Naive B cell (primary cell): ENCODE data around the gene RNF133. TPM values are rescaled to one million over a fixed set of nuclear protein-coding genes. Genes with fewer than 3 reads are reported as not detected.
"Not testable (repeated sequence)": the region's sequence is repeated elsewhere in the genome, so short reads cannot be mapped to it uniquely, and the experiment has no call there.

Experiments used
- ATAC-seq, 2 donors: fragments of 150-1000 bp; cut with Tn5 transposase; 2 replicates each; pipeline ENCODE4 v1.10.0; 2021; ENCODE audit warnings: low read depth in 2 of 2, mild to moderate bottlenecking in 2 of 2, moderate library complexity in 2 of 2
- DNase-seq: peaks from one replicate; pipeline ENCODE4 v3.0.0; 2022
- H3K27ac Mint-ChIP-seq, 6 donors: one replicate each; pipeline ENCODE4 v1.8.0; 2020 to 2022; ENCODE audit warnings: mild to moderate bottlenecking in 6 of 6, mixed read lengths in 6 of 6, moderate library complexity in 5 of 6, inconsistent platforms in 2 of 6
- H3K27me3 Mint-ChIP-seq, 3 donors: one replicate each; pipeline ENCODE4 v1.8.0; 2021 to 2022; ENCODE audit warnings: mixed read lengths in 3 of 3, mild to moderate bottlenecking in 1 of 3
- H3K36me3 Mint-ChIP-seq, 2 donors: one replicate each; pipeline ENCODE4 v1.8.0; 2020 to 2022; ENCODE audit warnings: mixed read lengths in 2 of 2, inconsistent platforms in 1 of 2, mild to moderate bottlenecking in 1 of 2
- H3K4me1 Mint-ChIP-seq, 3 donors: one replicate each; pipeline ENCODE4 v1.8.0; 2020 to 2022; ENCODE audit warnings: mixed read lengths in 3 of 3, inconsistent platforms in 1 of 3, mild to moderate bottlenecking in 1 of 3, moderate library complexity in 1 of 3
- H3K4me3 Mint-ChIP-seq, 8 donors: one replicate each; pipeline ENCODE4 v1.8.0; 2020 to 2022; ENCODE audit warnings: mild to moderate bottlenecking in 8 of 8, mixed read lengths in 8 of 8, moderate library complexity in 8 of 8, inconsistent platforms in 2 of 8
- H3K9me3 Mint-ChIP-seq, 7 donors: one replicate each; pipeline ENCODE4 v1.8.0; 2020 to 2022; ENCODE audit warnings: mixed read lengths in 7 of 7, mild to moderate bottlenecking in 5 of 7, inconsistent platforms in 2 of 7, moderate library complexity in 1 of 7
- polyA plus RNA-seq, 6 donors: library from polyadenylated mRNA; unstranded; fragments of 300-500 nt; fragmentation: Illumina TruSeq; gene quantifications; one replicate each; pipeline ENCODE4 v1.2.3, GENCODE V29; 2021; ENCODE audit warnings: low read depth in 6 of 6

The RNF133 gene
- polyA plus RNA-seq, 6 donors from 2014 or later, result not detected

- not testable (repeated sequence) for ATAC-seq
These were observed 17.7 kb downstream of the RNF133 start for GRCh38 chr7:122681186-122681585.

GRCh38 chr7:122679813-122680212 lies 19.1 kb downstream of the RNF133 start:
- Mint-ChIP-seq H3K36me3 (no peaks in the 10 kb centered on the region), H3K27me3 (no peaks in the 10 kb centered on the region), H3K4me1 (no peaks in the 10 kb centered on the region), H3K9me3 (peaks cover 0 to 15% (median 6%) of the 10 kb centered on the region in 7 donors), H3K27ac (no peak overlapping the region), H3K4me3 (no peak overlapping the region)
- no peak for ATAC-seq
- DNase-seq, result no peak

More at GRCh38 chr7:122681186-122681585, 17.7 kb downstream of the RNF133 start:
- H3K4me1 Mint-ChIP-seq, H3K27me3 Mint-ChIP-seq, H3K36me3 Mint-ChIP-seq, H3K4me3 Mint-ChIP-seq, H3K27ac Mint-ChIP-seq, DNase-seq: not testable (repeated sequence)
- H3K9me3 Mint-ChIP-seq, result peaks cover 0 to 15% (median 6%) of the 10 kb centered on the region in 7 donors

DNA sequence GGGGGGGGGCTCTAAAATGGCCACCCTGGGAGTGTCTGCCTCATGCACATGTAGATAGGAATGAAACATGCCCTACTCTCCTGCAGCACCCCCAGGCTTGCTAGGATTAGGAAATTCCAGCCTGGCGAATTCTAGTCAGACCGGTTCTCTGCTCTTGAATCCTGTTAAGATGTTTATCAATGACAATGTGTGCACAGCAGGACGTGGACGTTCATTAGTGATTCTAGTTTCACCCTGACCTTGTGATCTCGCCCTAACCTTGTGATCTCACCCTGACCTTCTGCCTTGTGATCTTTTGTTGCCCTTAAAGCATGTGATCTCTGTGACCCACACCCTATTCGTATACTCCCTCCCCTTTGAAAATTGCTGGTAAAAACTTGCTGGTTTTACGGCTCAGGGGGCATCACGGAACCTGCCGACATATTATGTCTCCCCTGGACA lies 19.6 kb downstream of the RNF133 start:
- H3K4me1 Mint-ChIP-seq, H3K27me3 Mint-ChIP-seq, H3K36me3 Mint-ChIP-seq, DNase-seq, H3K4me3 Mint-ChIP-seq, H3K27ac Mint-ChIP-seq, ATAC-seq: not testable (repeated sequence)
- peaks cover 0 to 15% (median 7%) of the 10 kb centered on the region in 7 donors for H3K9me3 Mint-ChIP-seq

GRCh38 chr7:122677149-122677548 lies 21.8 kb downstream of the RNF133 start:
- peaks cover 0 to 15% (median 8%) of the 10 kb centered on the region in 7 donors for H3K9me3 Mint-ChIP-seq
- H3K4me3 Mint-ChIP-seq, result no peak overlapping the region
- no peaks in the 10 kb centered on the region for H3K36me3 Mint-ChIP-seq

GRCh38 chr7:122676466-122676865 lies 22.5 kb downstream of the RNF133 start:
- Mint-ChIP-seq H3K4me3 (no peak overlapping the region), H3K4me1 (no peaks in the 10 kb centered on the region), H3K9me3 (peaks cover 0 to 15% (median 6%) of the 10 kb centered on the region in 7 donors), H3K36me3 (no peaks in the 10 kb centered on the region), H3K27ac (no peak overlapping the region), H3K27me3 (no peaks in the 10 kb centered on the region)
- no peak for ATAC-seq
- DNase-seq, result no peak

More at GRCh38 chr7:122677149-122677548, 21.8 kb downstream of the RNF133 start:
- Mint-ChIP-seq H3K4me1 (no peaks in the 10 kb centered on the region), H3K27ac (no peak overlapping the region), H3K27me3 (no peaks in the 10 kb centered on the region)
- DNase-seq (no peak), ATAC-seq (no peak)

DNA sequence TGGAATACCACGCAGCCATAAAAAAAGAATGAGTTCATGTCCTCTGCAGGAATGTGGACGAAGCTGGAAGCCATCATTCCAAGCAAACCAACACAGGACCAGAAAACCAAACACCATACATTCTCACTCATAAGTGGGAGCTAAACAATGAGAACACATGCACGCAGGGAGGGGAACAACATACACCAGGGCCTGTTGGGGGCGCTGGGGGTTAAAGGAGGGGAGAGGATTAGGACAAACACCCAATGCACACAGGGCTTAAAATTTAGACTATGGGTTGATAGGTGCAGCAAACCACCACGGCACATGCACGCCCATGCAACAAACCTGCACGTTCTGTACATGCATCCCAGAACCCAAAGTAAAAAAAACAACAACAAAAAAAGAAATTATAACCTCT lies 23.3 kb downstream of the RNF133 start:
- DNase-seq, result no peak
- no peak overlapping the region for H3K27ac Mint-ChIP-seq
- no peak overlapping the region for H3K4me3 Mint-ChIP-seq
- peaks cover 0 to 15% (median 8%) of the 10 kb centered on the region in 7 donors for H3K9me3 Mint-ChIP-seq
- H3K36me3 Mint-ChIP-seq, result no peaks in the 10 kb centered on the region
- no peaks in the 10 kb centered on the region for H3K4me1 Mint-ChIP-seq
- no peak for ATAC-seq
- H3K27me3 Mint-ChIP-seq, result no peaks in the 10 kb centered on the region

GRCh38 chr7:122675011-122675410 lies 23.9 kb downstream of the RNF133 start:
- DNase-seq (no peak), ATAC-seq (no peak)
- Mint-ChIP-seq H3K4me1 (no peaks in the 10 kb centered on the region), H3K9me3 (peaks cover 0 to 15% (median 8%) of the 10 kb centered on the region in 7 donors), H3K36me3 (no peaks in the 10 kb centered on the region), H3K4me3 (no peak overlapping the region), H3K27me3 (no peaks in the 10 kb centered on the region), H3K27ac (no peak overlapping the region)

DNA sequence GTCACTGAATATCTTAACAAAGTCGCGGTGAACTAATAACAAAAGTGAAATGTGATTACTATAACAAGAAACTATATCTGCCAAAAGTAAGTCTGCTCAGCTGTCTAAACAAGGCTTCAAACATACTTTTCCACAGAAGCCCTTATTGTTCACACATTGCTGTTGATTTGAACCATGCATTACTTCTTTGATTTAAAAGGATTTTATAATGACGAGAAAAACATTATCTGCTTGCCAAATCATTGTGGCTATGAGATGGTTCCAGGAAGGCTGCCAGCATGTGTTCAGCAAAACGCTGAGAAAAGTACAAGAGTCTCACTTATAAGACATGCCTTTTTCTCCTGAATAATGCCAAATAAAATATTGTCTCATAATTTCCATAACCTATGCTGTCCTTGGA lies 24.4 kb downstream of the RNF133 start:
- ATAC-seq (no peak), DNase-seq (no peak)
- peaks cover 0 to 15% (median 7%) of the 10 kb centered on the region in 7 donors for H3K9me3 Mint-ChIP-seq
- no peak overlapping the region for H3K4me3 Mint-ChIP-seq
- no peaks in the 10 kb centered on the region for H3K36me3 Mint-ChIP-seq
- no peak overlapping the region for H3K27ac Mint-ChIP-seq
- H3K27me3 Mint-ChIP-seq, result no peaks in the 10 kb centered on the region
- H3K4me1 Mint-ChIP-seq, result no peaks in the 10 kb centered on the region

GRCh38 chr7:122673951-122674350 lies 25.0 kb downstream of the RNF133 start:
- DNase-seq (no peak), ATAC-seq (no peak)
- H3K4me3 Mint-ChIP-seq, result no peak overlapping the region
- no peaks in the 10 kb centered on the region for H3K36me3 Mint-ChIP-seq
- no peaks in the 10 kb centered on the region for H3K27me3 Mint-ChIP-seq
- no peak overlapping the region for H3K27ac Mint-ChIP-seq
- H3K4me1 Mint-ChIP-seq, result no peaks in the 10 kb centered on the region
- peaks cover 0 to 13% (median 4%) of the 10 kb centered on the region in 7 donors for H3K9me3 Mint-ChIP-seq

- Mint-ChIP-seq H3K36me3 (no peaks in the 10 kb centered on the region), H3K9me3 (peaks cover 0 to 13% (median 4%) of the 10 kb centered on the region in 7 donors), H3K4me3 (no peak overlapping the region), H3K27ac (no peak overlapping the region), H3K27me3 (no peaks in the 10 kb centered on the region), H3K4me1 (no peaks in the 10 kb centered on the region)
- ATAC-seq, result no peak
- DNase-seq, result no peak
These were observed 26.4 kb downstream of the RNF133 start for GRCh38 chr7:122672536-122672935.

GRCh38 chr7:122663733-122664132 lies 35.2 kb downstream of the RNF133 start:
- Mint-ChIP-seq H3K27me3 (no peaks in the 10 kb centered on the region), H3K4me3 (no peak overlapping the region), H3K4me1 (no peaks in the 10 kb centered on the region), H3K9me3 (peaks cover 0 to 6% (median 0%) of the 10 kb centered on the region in 7 donors), H3K27ac (no peak overlapping the region), H3K36me3 (no peaks in the 10 kb centered on the region)
- ATAC-seq (no peak), DNase-seq (no peak)

- Mint-ChIP-seq H3K27me3 (no peaks in the 10 kb centered on the region), H3K4me3 (no peak overlapping the region), H3K9me3 (peaks cover 0 to 8% (median under 1%) of the 10 kb centered on the region in 7 donors)
These were observed 40.1 kb downstream of the RNF133 start for GRCh38 chr7:122658856-122659255.

DNA sequence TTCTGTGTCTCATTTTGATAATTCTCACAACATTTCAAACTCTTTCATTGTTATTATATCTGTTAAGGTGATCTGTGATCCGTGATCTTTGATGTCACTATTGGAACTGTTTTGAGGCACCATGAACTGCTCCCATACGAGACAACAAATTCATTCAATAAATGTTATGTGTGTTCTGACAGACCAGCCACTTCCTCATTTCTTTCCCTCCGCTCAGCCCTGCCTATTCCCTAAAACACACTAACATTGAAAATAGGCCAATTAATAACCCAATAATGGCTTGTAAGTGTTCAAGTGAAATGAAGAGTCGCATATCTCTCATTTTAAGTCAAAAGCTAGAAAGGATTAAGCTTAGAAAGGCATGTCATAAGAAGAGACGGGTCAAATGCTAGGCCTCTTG lies 45.2 kb downstream of the RNF133 start:
- no peak overlapping the region for H3K27ac Mint-ChIP-seq
- no peaks in the 10 kb centered on the region for H3K27me3 Mint-ChIP-seq
- no peak for ATAC-seq
- H3K4me1 Mint-ChIP-seq, result no peaks in the 10 kb centered on the region
- no peak overlapping the region for H3K4me3 Mint-ChIP-seq
- no peak for DNase-seq
- H3K9me3 Mint-ChIP-seq, result peaks cover 0 to 5% (median 3%) of the 10 kb centered on the region in 7 donors
- no peaks in the 10 kb centered on the region for H3K36me3 Mint-ChIP-seq

More at GRCh38 chr7:122658856-122659255, 40.1 kb downstream of the RNF133 start:
- Mint-ChIP-seq H3K4me1 (no peaks in the 10 kb centered on the region), H3K27ac (no peak overlapping the region), H3K36me3 (no peaks in the 10 kb centered on the region)
- ATAC-seq (no peak), DNase-seq (no peak)

DNA sequence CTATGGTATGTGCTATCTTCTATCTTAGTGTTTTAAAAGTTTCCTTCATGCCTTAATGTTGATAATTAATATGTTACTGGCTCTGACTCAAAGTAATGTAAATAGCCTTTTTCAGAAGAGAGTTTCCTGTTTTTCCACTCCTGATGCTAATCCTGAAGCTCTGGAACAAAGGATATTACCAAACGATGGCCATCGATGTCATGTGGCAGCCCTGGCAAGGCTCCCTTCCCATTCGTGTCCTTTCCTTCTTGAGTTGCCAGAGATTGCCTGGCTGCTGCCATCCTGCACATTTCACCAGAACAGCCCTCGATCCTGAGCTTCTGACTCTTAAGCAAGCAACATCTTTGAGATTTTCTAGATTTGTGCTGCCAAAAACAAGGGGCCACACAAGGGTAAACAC lies 46.0 kb downstream of the RNF133 start:
- no peak for DNase-seq
- no peaks in the 10 kb centered on the region for H3K36me3 Mint-ChIP-seq
- no peaks in the 10 kb centered on the region for H3K27me3 Mint-ChIP-seq
- no peak overlapping the region for H3K4me3 Mint-ChIP-seq
- peaks cover 0 to 5% (median 3%) of the 10 kb centered on the region in 7 donors for H3K9me3 Mint-ChIP-seq
- no peak overlapping the region for H3K27ac Mint-ChIP-seq
- no peaks in the 10 kb centered on the region for H3K4me1 Mint-ChIP-seq
- no peak for ATAC-seq

DNA sequence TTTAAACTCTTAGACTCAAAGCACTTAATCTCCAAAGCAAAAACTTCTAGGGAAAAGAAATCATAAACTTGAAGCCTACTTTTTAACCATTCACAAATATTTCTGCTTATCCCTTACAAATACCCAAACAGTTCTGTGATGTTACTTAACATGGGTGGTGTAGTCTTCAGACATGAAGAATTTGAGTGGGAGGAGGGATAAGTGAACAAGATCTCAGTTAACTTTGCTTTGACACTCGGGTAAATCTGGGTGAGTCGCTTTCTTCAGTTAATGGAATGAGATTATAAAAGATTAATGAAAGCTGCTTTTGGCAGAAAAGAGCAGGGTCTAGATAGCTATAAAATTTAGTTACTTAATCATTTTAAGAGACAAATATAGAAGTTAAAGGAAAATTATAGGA lies 47.5 kb downstream of the RNF133 start:
- no peak overlapping the region for H3K27ac Mint-ChIP-seq
- no peak for ATAC-seq
- H3K9me3 Mint-ChIP-seq, result peaks cover 0 to 5% (median 3%) of the 10 kb centered on the region in 7 donors
- no peak for DNase-seq
- no peaks in the 10 kb centered on the region for H3K36me3 Mint-ChIP-seq
- no peak overlapping the region for H3K4me3 Mint-ChIP-seq
- no peaks in the 10 kb centered on the region for H3K4me1 Mint-ChIP-seq
- H3K27me3 Mint-ChIP-seq, result no peaks in the 10 kb centered on the region
